Kidney capillary endothelial cell (primary cell): ENCODE measurements around the gene ANTXR1.
"Not testable (repeated sequence)": the region's sequence is repeated elsewhere in the genome, so short reads cannot be mapped to it uniquely, and the experiment has no call there.

Experiments used
- DNase-seq: peaks from one replicate; pipeline ENCODE4 v3.0.0-alpha.2; 2018; ENCODE audit warnings: low spot score

Gene ANTXR1

DNA sequence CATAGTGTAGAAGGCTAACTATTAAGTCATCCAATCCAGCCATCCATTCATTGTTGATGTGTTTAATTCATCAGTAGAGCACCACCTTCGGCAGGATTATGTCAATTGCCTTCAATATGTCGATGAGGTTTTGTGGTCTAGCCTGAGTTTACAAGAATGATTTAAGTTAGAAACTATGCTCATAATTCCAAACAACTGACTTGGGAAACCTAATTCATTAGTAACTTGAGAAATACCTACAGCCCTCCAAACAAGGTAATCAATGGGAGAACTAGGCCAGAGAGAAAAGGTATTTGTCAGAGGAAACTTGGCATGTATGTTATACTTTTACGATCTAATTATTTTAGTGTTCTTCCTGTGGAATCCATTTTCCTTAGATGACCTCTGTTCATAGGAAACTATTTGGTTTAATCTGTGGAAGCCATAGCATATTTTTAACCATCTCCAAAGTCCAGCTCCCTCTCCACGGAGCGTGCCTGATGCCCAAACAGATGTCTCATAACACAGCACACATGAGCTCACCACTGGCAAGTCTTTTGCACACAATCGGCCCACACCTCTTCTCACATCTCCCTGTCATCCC, 225.6 kb downstream of the ANTXR1 start:
- DNase-seq: no peak

- DNase-seq: no peak
These were observed 228.1 kb downstream of the ANTXR1 start for GRCh38 chr2:69241093-69241492.

DNA sequence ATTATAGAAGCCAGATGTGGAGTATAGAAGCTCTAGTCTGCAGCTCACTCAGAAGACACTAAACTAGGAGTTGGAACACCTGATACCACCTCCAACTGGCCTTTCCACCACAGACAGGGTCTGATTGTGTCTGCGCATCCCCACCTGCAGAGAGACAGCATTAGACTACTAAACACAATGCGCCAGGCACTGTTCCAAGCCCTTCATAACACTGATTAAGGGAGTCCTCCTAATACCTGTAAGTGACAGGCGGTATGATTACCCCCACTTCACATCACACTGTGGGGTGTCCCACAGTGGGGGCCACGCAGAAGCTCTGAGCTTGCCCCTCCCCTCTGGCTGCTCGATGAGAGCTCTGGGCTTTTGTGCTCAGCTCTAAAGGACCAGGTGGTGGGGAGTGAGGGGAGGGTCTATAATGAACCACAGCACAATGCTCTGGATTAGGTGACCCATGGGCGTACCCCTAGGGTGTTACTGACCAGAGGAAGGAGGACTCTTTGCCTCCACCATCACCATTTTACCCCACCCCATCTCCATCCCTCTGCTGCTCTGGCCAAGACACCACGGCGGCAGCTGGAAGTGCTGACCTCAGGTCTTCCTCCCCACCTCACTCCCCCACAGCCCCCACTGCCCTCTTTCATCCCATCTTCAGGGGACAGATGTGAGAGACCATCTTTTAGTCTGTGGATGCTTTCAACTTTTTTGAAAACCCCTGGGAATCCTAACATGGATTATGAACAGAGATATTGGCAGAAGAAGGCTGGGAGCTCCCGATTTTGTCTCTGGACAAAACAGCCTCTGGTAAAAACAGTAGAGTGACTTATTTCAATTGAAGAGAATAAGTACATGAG, 228.9 kb downstream of the ANTXR1 start:
- no peak for DNase-seq

- DNase-seq: no peak
These were observed 229.7 kb downstream of the ANTXR1 start for GRCh38 chr2:69242651-69243051.

GRCh38 chr2:69243652-69244051, 230.7 kb downstream of the ANTXR1 start:
- DNase-seq: no peak

DNA sequence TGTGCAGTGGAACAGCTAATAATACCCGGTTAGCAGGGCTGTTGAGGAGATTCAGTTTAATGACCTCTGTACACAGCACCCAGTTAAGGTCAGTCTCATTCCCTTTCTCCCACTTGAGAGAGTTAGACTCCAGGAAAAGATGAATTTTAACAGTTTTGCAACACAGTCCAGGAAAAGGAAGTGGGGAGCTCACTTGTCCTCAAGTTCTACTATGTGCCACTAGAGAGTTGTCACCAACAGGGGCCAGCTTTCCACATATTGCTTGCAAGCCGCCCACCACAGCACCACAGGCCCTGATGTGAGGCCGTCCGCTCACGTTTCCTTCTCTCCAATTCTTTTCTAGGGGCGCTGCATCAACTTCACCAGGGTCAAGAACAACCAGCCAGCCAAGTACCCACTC, 231.9 kb downstream of the ANTXR1 start:
- no peak for DNase-seq

DNA sequence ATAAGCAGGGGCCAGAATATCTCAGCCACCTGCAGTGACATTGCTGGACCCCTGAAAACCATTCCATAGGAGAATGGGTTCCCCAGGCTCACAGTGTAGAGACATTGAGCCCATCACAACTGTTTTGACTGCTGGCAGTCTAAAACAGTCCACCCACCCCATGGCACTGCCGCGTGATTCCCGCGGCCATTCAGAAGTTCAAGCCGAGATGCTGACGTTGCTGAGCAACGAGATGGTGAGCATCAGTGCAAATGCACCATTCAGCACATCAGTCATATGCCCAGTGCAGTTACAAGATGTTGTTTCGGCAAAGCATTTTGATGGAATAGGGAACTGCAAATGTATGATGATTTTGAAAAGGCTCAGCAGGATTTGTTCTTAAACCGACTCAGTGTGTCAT, 234.6 kb downstream of the ANTXR1 start:
- no peak for DNase-seq

GRCh38 chr2:69248232-69248631, 235.3 kb downstream of the ANTXR1 start:
- DNase-seq: no peak

- no peak for DNase-seq
These were observed 238.0 kb downstream of the ANTXR1 start for GRCh38 chr2:69250981-69251380.

DNA sequence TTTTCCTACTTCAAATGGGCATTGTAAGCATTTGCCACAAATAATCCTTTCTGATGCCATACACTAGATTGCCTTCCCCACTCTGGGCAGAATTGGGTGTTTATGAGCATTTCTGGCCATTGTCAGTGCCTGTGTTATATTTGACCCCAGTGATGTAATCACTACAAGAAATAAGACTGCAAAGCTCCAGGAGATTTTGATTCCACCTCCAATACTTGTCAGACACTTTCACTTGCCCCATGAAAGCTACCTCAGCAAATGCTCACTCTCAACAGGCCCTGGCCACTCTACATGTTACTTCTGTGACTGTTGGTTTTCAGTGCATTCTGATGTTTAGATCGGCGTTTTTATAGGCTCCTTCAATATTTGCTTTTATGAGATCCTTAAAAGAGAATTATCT, 239.0 kb downstream of the ANTXR1 start:
- DNase-seq: no peak

DNA sequence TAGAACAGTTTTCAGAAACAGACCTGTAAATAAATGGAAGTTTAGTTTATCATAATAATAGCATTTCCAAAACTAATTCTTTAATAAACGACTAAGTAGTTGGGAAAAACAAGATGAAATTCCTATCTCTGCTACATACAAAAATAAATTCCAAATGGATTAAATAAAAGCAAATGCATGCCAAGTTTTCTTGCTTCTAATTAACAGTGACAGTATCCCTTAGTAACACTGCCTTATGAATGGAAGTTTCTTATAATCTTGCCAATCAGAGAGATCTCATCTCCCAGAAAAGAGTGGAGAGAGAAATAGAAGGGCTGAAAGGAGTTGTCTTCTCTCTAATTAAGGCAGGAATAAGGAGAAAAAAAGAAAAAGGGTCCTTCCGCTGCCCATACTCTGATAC, 240.1 kb downstream of the ANTXR1 start:
- no peak for DNase-seq

DNA sequence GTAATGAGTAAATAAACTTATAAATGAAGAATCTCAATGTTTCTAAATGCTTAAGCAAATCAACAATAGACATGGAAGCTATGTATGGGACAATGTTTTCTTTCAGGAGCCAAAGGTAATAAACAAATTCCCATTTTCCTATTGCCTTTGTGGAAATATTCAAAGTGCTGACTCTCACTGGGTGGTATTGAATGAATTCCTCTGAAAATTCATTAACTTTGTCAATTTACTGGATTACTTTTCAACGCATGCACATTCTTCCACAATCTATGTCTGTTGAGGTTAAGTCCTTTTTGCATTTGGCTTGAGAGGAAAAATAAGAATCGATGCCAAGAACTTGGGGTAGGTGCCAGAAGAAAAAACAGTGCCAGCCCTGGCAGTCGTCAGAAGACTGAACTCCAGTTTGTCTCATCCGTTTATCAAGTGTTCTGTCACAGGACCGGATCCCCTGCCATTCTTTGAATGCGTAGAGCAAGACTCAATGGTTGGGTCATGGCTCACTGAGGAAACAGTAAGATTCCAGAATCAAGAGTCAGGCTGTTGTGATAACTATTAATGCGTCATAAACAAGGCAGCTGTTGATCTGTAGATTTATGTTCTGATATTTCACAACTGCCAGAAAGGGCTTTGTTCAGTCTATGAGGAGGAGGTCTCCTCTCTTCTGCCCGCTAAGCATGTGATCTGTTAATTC, 240.8 kb downstream of the ANTXR1 start:
- DNase-seq: peak; percentile 93

DNA sequence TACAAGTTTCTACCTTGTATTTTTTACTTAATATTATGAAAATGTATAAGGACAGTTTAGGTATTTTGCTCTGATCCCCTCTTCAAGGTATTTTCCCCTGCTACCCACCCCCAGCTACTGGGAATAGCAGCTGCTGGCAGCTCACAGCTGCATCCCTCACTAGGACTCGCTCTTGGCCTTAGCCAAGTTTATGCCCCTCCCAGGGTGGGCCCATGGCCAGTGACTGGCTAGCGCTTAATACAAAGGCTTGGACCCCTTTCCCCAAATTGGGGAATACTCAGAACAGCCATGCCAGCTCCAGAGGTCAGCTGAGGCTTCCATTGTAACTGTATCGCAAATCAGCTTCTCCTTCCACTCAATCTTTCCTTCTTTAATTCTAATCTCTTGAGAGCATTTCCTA, 242.8 kb downstream of the ANTXR1 start:
- DNase-seq: no peak

- not testable (repeated sequence) for DNase-seq
These were observed 247.1 kb downstream of the ANTXR1 start for GRCh38 chr2:69259994-69260591.

- no peak for DNase-seq
These were observed 247.7 kb downstream of the ANTXR1 start for GRCh38 chr2:69260666-69261065.

DNA sequence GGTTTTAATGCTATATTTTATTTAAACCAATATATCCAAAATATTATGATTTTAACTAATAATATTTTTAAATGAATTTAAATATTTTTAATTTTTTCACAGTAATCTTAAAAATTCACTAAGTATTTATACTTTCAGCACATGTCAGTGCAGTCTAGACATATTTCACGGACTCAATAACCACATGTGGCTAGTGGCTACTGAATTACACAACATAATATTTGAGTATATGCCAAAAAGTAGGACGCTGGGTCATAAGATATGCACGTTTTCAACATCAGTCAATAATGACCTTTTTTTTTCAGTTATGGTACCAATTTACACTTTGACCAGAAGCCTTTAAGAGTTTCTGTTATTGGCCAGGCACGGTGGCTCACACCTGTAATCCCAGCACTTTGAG, 256.4 kb downstream of the ANTXR1 start:
- no peak for DNase-seq

DNA sequence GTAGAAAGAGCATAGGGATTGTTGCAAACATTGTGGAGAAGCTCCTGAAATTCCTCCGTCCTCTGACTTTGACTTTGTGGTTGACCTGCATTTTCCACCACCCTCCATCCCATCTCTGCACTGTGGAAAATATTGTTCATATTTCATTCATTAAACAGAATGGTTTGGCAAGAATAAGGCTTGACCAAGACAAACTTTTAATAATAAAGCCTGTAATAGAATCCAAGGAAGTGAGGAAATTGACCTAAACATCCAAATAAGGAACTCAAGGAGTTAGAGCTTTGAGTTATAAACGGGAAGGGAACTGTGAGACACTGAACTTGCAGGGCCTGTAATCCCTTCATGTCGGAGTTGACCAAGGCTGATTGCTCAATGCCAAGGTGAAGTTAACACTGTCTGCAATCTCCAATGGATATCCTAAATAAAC, 258.9 kb downstream of the ANTXR1 start:
- no peak for DNase-seq

GRCh38 chr2:69272803-69273471, 260.0 kb downstream of the ANTXR1 start:
- DNase-seq: no peak

DNA sequence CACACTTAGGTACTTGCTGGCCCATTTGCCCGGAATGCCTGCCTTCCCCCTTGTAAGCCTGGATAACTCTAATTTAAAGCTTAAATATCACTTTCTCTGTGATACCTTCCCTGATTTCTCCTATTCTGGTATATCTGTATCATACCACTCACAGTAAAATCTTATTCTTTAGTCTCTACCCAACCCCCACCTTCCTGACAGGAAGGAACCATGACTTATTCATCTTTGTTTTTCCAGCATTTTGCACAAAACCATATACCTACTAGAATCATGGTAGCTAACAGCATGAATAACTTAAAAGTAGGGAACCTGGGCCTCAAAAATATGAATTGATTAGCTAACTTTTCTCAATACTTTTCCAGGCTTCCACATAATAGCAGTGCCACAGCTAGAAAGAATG, 262.5 kb downstream of the ANTXR1 start:
- DNase-seq: peak; percentile 69

DNA sequence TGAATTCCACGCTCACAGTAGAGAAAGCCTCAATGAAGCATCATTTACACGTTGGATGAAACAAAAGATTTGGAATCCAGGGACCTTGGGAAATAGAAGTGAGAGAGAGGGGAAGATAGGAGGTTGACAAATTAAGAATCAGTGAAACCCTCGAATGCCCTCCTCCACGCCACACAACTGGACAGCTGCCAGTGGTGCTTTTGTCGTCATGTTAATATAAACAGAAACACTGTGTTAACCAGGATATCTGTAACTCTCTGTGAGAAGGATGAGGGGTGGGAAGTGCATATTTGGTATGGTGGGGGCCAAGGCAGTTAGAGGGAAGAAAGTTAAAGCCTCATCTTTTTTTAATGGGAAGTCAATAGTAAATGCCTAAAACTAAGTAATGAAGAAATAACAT, 265.4 kb downstream of the ANTXR1 start:
- DNase-seq: no peak

- DNase-seq: no peak
These were observed 266.2 kb downstream of the ANTXR1 start for GRCh38 chr2:69279211-69279610.
